Ectodermal cell (in vitro differentiated cells): ENCODE data around the gene DCC.

Source experiments
- H3K27ac ChIP-seq: 2 replicates; pipeline ENCODE4 v1.7.0; 2013; ENCODE audit warnings: mild to moderate bottlenecking, low read depth, low read length; ENCODE audit not compliant: insufficient read depth, poor library complexity, severe bottlenecking
- H3K27me3 ChIP-seq: 2 replicates; pipeline ENCODE4 v1.7.0; 2013; ENCODE audit warnings: mild to moderate bottlenecking, low read length; ENCODE audit not compliant: insufficient read depth, control insufficient read depth, poor library complexity, severe bottlenecking
- H3K36me3 ChIP-seq: one replicate; pipeline ENCODE4 v1.7.0; 2013; ENCODE audit warnings: low read length; ENCODE audit not compliant: control insufficient read depth, insufficient read depth
- H3K4me1 ChIP-seq: one replicate; pipeline ENCODE4 v1.7.0; 2013; ENCODE audit warnings: low read length; ENCODE audit not compliant: control insufficient read depth, insufficient read depth
- H3K4me3 ChIP-seq: 2 replicates; pipeline ENCODE4 v1.7.0; 2013; ENCODE audit warnings: low read depth, low read length, control low read depth; ENCODE audit not compliant: insufficient read depth
- H3K9me3 ChIP-seq: 2 replicates; pipeline ENCODE4 v1.7.0; 2013; ENCODE audit warnings: mild to moderate bottlenecking, low read length, moderate library complexity; ENCODE audit not compliant: control insufficient read depth
- WGBS, 2 experiments: methylation state at CpG; one replicate each; pipeline ENCODE4 v1.1.7; 2013; ENCODE audit warnings: missing lambda C conversion rate in 2 of 2; 5-methylcytosine and 5-hydroxymethylcytosine counted together

DCC gene

GRCh38 chr18:53225567-53226325, 885.7 kb downstream of the DCC start:
- no peak overlapping the region for H3K4me3 ChIP-seq
- H3K27me3 ChIP-seq: no peaks in the 10 kb centered on the region
- H3K9me3 ChIP-seq: no peaks in the 10 kb centered on the region
- no peaks in the 10 kb centered on the region for H3K36me3 ChIP-seq
- WGBS, 2 experiments: 91 to 94% methylated on average over 3 of the region's 3 CpGs
- no peak overlapping the region for H3K27ac ChIP-seq
- H3K4me1 ChIP-seq: no peaks in the 10 kb centered on the region

- Histone ChIP-seq H3K4me3 (no peak overlapping the region), H3K27ac (no peak overlapping the region), H3K4me1 (no peaks in the 10 kb centered on the region), H3K36me3 (no peaks in the 10 kb centered on the region), H3K9me3 (no peaks in the 10 kb centered on the region), H3K27me3 (no peaks in the 10 kb centered on the region)
- 100% methylated on average over 1 of the region's 1 CpG; no CpG with 5 or more reads in 1 of the 2 experiments for WGBS, 2 experiments
Observed at GRCh38 chr18:53234610-53235009, 894.6 kb downstream of the DCC start.

- Histone ChIP-seq H3K4me3 (no peak overlapping the region), H3K27ac (no peak overlapping the region), H3K36me3 (no peaks in the 10 kb centered on the region), H3K27me3 (no peaks in the 10 kb centered on the region), H3K9me3 (no peaks in the 10 kb centered on the region), H3K4me1 (no peaks in the 10 kb centered on the region)
- WGBS, 2 experiments: 91 to 100% methylated on average over 3 of the region's 3 CpGs
Observed at GRCh38 chr18:53241161-53241560, 901.2 kb downstream of the DCC start.

- 86 to 100% methylated on average over 1 of the region's 1 CpG for WGBS, 2 experiments
- Histone ChIP-seq H3K9me3 (no peaks in the 10 kb centered on the region), H3K36me3 (no peaks in the 10 kb centered on the region)
Observed at GRCh38 chr18:53253789-53254188, 913.8 kb downstream of the DCC start.

GRCh38 chr18:53254265-53254664, 914.3 kb downstream of the DCC start:
- WGBS, 2 experiments: 81 to 91% methylated on average over 1 of the region's 1 CpG
- Histone ChIP-seq H3K9me3 (no peaks in the 10 kb centered on the region), H3K4me1 (no peaks in the 10 kb centered on the region), H3K36me3 (no peaks in the 10 kb centered on the region), H3K27me3 (no peaks in the 10 kb centered on the region), H3K27ac (no peak overlapping the region), H3K4me3 (no peak overlapping the region)

More at GRCh38 chr18:53253789-53254188, 913.8 kb downstream of the DCC start:
- no peaks in the 10 kb centered on the region for H3K4me1 ChIP-seq
- no peaks in the 10 kb centered on the region for H3K27me3 ChIP-seq
- H3K4me3 ChIP-seq: no peak overlapping the region
- H3K27ac ChIP-seq: no peak overlapping the region

GRCh38 chr18:53261241-53261640, 921.2 kb downstream of the DCC start:
- Histone ChIP-seq H3K27me3 (no peaks in the 10 kb centered on the region), H3K4me1 (no peaks in the 10 kb centered on the region), H3K9me3 (no peaks in the 10 kb centered on the region), H3K36me3 (no peaks in the 10 kb centered on the region), H3K27ac (no peak overlapping the region), H3K4me3 (no peak overlapping the region)
- WGBS, 2 experiments: 91 to 93% methylated on average over 5 of the region's 5 CpGs

- no peak overlapping the region for H3K4me3 ChIP-seq
- no CpG with 5 or more reads among the region's 1 CpG for WGBS, 2 experiments
- H3K36me3 ChIP-seq: no peaks in the 10 kb centered on the region
- H3K4me1 ChIP-seq: no peaks in the 10 kb centered on the region
- no peak overlapping the region for H3K27ac ChIP-seq
- no peaks in the 10 kb centered on the region for H3K27me3 ChIP-seq
- H3K9me3 ChIP-seq: no peaks in the 10 kb centered on the region
Observed at GRCh38 chr18:53266850-53267249, 926.9 kb downstream of the DCC start.

- H3K36me3 ChIP-seq: no peaks in the 10 kb centered on the region
- H3K27ac ChIP-seq: no peak overlapping the region
- no peaks in the 10 kb centered on the region for H3K9me3 ChIP-seq
- WGBS, 2 experiments: 94 to 98% methylated on average over 3 of the region's 3 CpGs
- H3K4me3 ChIP-seq: no peak overlapping the region
- H3K27me3 ChIP-seq: no peaks in the 10 kb centered on the region
- H3K4me1 ChIP-seq: no peaks in the 10 kb centered on the region
Observed at GRCh38 chr18:53268455-53268854, 928.5 kb downstream of the DCC start.

GRCh38 chr18:53281406-53281805, 941.4 kb downstream of the DCC start:
- H3K4me1 ChIP-seq: no peaks in the 10 kb centered on the region
- WGBS, 2 experiments: 92 to 96% methylated on average over 2 of the region's 2 CpGs
- no peaks in the 10 kb centered on the region for H3K27me3 ChIP-seq
- H3K9me3 ChIP-seq: no peaks in the 10 kb centered on the region
- no peak overlapping the region for H3K4me3 ChIP-seq
- H3K27ac ChIP-seq: no peak overlapping the region
- no peaks in the 10 kb centered on the region for H3K36me3 ChIP-seq

- no peaks in the 10 kb centered on the region for H3K4me1 ChIP-seq
Observed at GRCh38 chr18:53283708-53284107, 943.7 kb downstream of the DCC start.

More at GRCh38 chr18:53283708-53284107, 943.7 kb downstream of the DCC start:
- Histone ChIP-seq H3K4me3 (no peak overlapping the region), H3K36me3 (no peaks in the 10 kb centered on the region), H3K9me3 (no peaks in the 10 kb centered on the region), H3K27ac (no peak overlapping the region), H3K27me3 (no peaks in the 10 kb centered on the region)
- WGBS, 2 experiments: 92 to 100% methylated on average over 1 of the region's 2 CpGs
